Measurements from ENCODE around the gene PXMP2. TPM values are rescaled to one million over a fixed set of nuclear protein-coding genes. Genes with fewer than 3 reads are reported as not detected.
"Not testable (repeated sequence)": the region's sequence is repeated elsewhere in the genome, so short reads cannot be mapped to it uniquely, and the experiment has no call there.

Gene PXMP2
- total RNA-seq, 2 donors from 2014 or later: 3.0 to 3.1 TPM

GRCh38 chr12:132690112-132690511 lies 2.7 kb downstream of the PXMP2 start:
- Mint-ChIP-seq H3K27ac (no peak overlapping the region), H3K27me3 (no peaks in the 10 kb centered on the region), H3K4me3 (peak overlapping the region; percentile 25), H3K4me1 (peaks cover 14% of the 10 kb centered on the region), H3K36me3 (ENCODE audit: low read depth) (no peaks in the 10 kb centered on the region)
- ATAC-seq: no peak
- DNase-seq: no peak
- no peaks in the 10 kb centered on the region for H3K9me3 ChIP-seq (ENCODE audit: control insufficient read depth, low read length, poor library complexity, severe bottlenecking)

GRCh38 chr12:132692030-132692429 lies 4.6 kb downstream of the PXMP2 start:
- H3K27me3 Mint-ChIP-seq; H3K4me3 Mint-ChIP-seq; DNase-seq; H3K9me3 ChIP-seq (ENCODE audit: control insufficient read depth, low read length, poor library complexity, severe bottlenecking); ATAC-seq; H3K4me1 Mint-ChIP-seq; H3K36me3 Mint-ChIP-seq (ENCODE audit: low read depth); H3K27ac Mint-ChIP-seq: not testable (repeated sequence)

- not testable (repeated sequence) for H3K4me3 Mint-ChIP-seq; H3K27me3 Mint-ChIP-seq; ATAC-seq; H3K4me1 Mint-ChIP-seq; DNase-seq; H3K9me3 ChIP-seq (ENCODE audit: control insufficient read depth, low read length, poor library complexity, severe bottlenecking); H3K27ac Mint-ChIP-seq; H3K36me3 Mint-ChIP-seq (ENCODE audit: low read depth)
Measured at GRCh38 chr12:132694888-132695287, 7.5 kb downstream of the PXMP2 start.

GRCh38 chr12:132695431-132695830 lies 8.0 kb downstream of the PXMP2 start:
- ATAC-seq: no peak
- Mint-ChIP-seq H3K36me3 (ENCODE audit: low read depth) (peaks cover 4% of the 10 kb centered on the region), H3K4me3 (no peak overlapping the region), H3K4me1 (no peaks in the 10 kb centered on the region), H3K27ac (no peak overlapping the region), H3K27me3 (no peaks in the 10 kb centered on the region)
- no peaks in the 10 kb centered on the region for H3K9me3 ChIP-seq (ENCODE audit: control insufficient read depth, low read length, poor library complexity, severe bottlenecking)
- DNase-seq: no peak

GRCh38 chr12:132698341-132698740 lies 11.0 kb downstream of the PXMP2 start:
- Mint-ChIP-seq H3K27ac (no peak overlapping the region), H3K36me3 (ENCODE audit: low read depth) (peaks cover 4% of the 10 kb centered on the region), H3K4me1 (no peaks in the 10 kb centered on the region), H3K4me3 (no peak overlapping the region), H3K27me3 (no peaks in the 10 kb centered on the region)
- no peak for DNase-seq
- no peak for ATAC-seq
- H3K9me3 ChIP-seq (ENCODE audit: control insufficient read depth, low read length, poor library complexity, severe bottlenecking): no peaks in the 10 kb centered on the region

- H3K4me3 Mint-ChIP-seq: peak overlapping the region; percentile 31
- H3K4me1 Mint-ChIP-seq: peaks cover 3% of the 10 kb centered on the region
- H3K36me3 Mint-ChIP-seq (ENCODE audit: low read depth): peaks cover 3% of the 10 kb centered on the region
- no peak overlapping the region for H3K27ac Mint-ChIP-seq
- DNase-seq (no peak), ATAC-seq (no peak)
- no peaks in the 10 kb centered on the region for H3K9me3 ChIP-seq (ENCODE audit: control insufficient read depth, low read length, poor library complexity, severe bottlenecking)
- H3K27me3 Mint-ChIP-seq: no peaks in the 10 kb centered on the region
Measured at GRCh38 chr12:132700212-132700822, 12.9 kb downstream of the PXMP2 start.

GRCh38 chr12:132702640-132703039 lies 15.3 kb downstream of the PXMP2 start:
- Mint-ChIP-seq H3K36me3 (ENCODE audit: low read depth) (no peaks in the 10 kb centered on the region), H3K27ac (no peak overlapping the region), H3K4me1 (peaks cover 3% of the 10 kb centered on the region), H3K27me3 (no peaks in the 10 kb centered on the region), H3K4me3 (no peak overlapping the region)
- DNase-seq (no peak), ATAC-seq (no peak)
- H3K9me3 ChIP-seq (ENCODE audit: control insufficient read depth, low read length, poor library complexity, severe bottlenecking): no peaks in the 10 kb centered on the region

GRCh38 chr12:132703641-132704040 lies 16.3 kb downstream of the PXMP2 start:
- Mint-ChIP-seq H3K4me3 (no peak overlapping the region), H3K27ac (peak overlapping the region; percentile 6), H3K36me3 (ENCODE audit: low read depth) (no peaks in the 10 kb centered on the region), H3K4me1 (peaks cover 3% of the 10 kb centered on the region), H3K27me3 (no peaks in the 10 kb centered on the region)
- H3K9me3 ChIP-seq (ENCODE audit: control insufficient read depth, low read length, poor library complexity, severe bottlenecking): no peaks in the 10 kb centered on the region
- ATAC-seq (no peak), DNase-seq (no peak)

- DNase-seq (no peak), ATAC-seq (no peak)
- Mint-ChIP-seq H3K36me3 (ENCODE audit: low read depth) (no peaks in the 10 kb centered on the region), H3K27ac (no peak overlapping the region), H3K4me1 (peaks cover 10% of the 10 kb centered on the region), H3K4me3 (no peak overlapping the region), H3K27me3 (no peaks in the 10 kb centered on the region)
- H3K9me3 ChIP-seq (ENCODE audit: control insufficient read depth, low read length, poor library complexity, severe bottlenecking): no peaks in the 10 kb centered on the region
Measured at GRCh38 chr12:132707241-132707640, 19.9 kb downstream of the PXMP2 start.

GRCh38 chr12:132708150-132708549 lies 20.8 kb downstream of the PXMP2 start:
- no peak overlapping the region for H3K4me3 Mint-ChIP-seq
- ATAC-seq: no peak
- H3K27me3 Mint-ChIP-seq: no peaks in the 10 kb centered on the region
- peaks cover 12% of the 10 kb centered on the region for H3K4me1 Mint-ChIP-seq
- DNase-seq: no peak
- no peaks in the 10 kb centered on the region for H3K9me3 ChIP-seq (ENCODE audit: control insufficient read depth, low read length, poor library complexity, severe bottlenecking)
- H3K27ac Mint-ChIP-seq: no peak overlapping the region
- H3K36me3 Mint-ChIP-seq (ENCODE audit: low read depth): no peaks in the 10 kb centered on the region

- H3K36me3 Mint-ChIP-seq (ENCODE audit: low read depth): no peaks in the 10 kb centered on the region
- DNase-seq (peak in 1 of 3 donors; percentile 22), ATAC-seq (no peak)
- H3K4me1 Mint-ChIP-seq: peaks cover 14% of the 10 kb centered on the region
- no peaks in the 10 kb centered on the region for H3K27me3 Mint-ChIP-seq
- H3K27ac Mint-ChIP-seq: peak overlapping the region; percentile 93
- no peaks in the 10 kb centered on the region for H3K9me3 ChIP-seq (ENCODE audit: control insufficient read depth, low read length, poor library complexity, severe bottlenecking)
- H3K4me3 Mint-ChIP-seq: peak overlapping the region; percentile 87
Measured at GRCh38 chr12:132710043-132710404, 22.6 kb downstream of the PXMP2 start.

GRCh38 chr12:132710405-132711079 lies 23.2 kb downstream of the PXMP2 start, which contains the start of gene PGAM5:
Gene PGAM5, plus strand, starts transcription at chr12:132710842. Its CDS starts 35 bp downstream, at chr12:132710877.
- Mint-ChIP-seq H3K4me3 (peak within 1 kb of the TSS; percentile 87), H3K27me3 (no peaks in the 10 kb centered on the region), H3K27ac (peak within 1 kb of the TSS; percentile 93), H3K4me1 (peaks cover 14% of the 10 kb centered on the region), H3K36me3 (ENCODE audit: low read depth) (no peaks in the 10 kb centered on the region)
- DNase-seq (peak; percentile 94 to 97 (median 95)), ATAC-seq (peak; percentile 98)
- H3K9me3 ChIP-seq (ENCODE audit: control insufficient read depth, low read length, poor library complexity, severe bottlenecking): no peaks in the 10 kb centered on the region

GRCh38 chr12:132711080-132711843 lies 23.9 kb downstream of the PXMP2 start:
- DNase-seq (peak in 1 of 3 donors; percentile 20), ATAC-seq (no peak)
- no peaks in the 10 kb centered on the region for H3K36me3 Mint-ChIP-seq (ENCODE audit: low read depth)
- H3K4me1 Mint-ChIP-seq: peaks cover 14% of the 10 kb centered on the region
- no peak overlapping the region for H3K27ac Mint-ChIP-seq
- H3K9me3 ChIP-seq (ENCODE audit: control insufficient read depth, low read length, poor library complexity, severe bottlenecking): no peaks in the 10 kb centered on the region
- peak overlapping the region; percentile 87 for H3K4me3 Mint-ChIP-seq
- no peaks in the 10 kb centered on the region for H3K27me3 Mint-ChIP-seq

Data from T-helper 17 cell (primary cell).